Neural cell (in vitro differentiated cells): ENCODE results near the gene WFDC1. TPM values are rescaled to one million over a fixed set of nuclear protein-coding genes. Genes with fewer than 3 reads are reported as not detected.

Experiments used
- H2AFZ ChIP-seq: fragments of 200-600, 300-800 bp; sonication (generic), shearing (Covaris generic); 2 replicates; pipeline ENCODE4 v1.6.0; 2014; ENCODE audit warnings: low read depth, mild to moderate bottlenecking, antibody characterized with exemption, low read length, moderate library complexity
- H3F3A ChIP-seq: fragments of 200-600 bp; shearing (Covaris generic); 2 replicates; pipeline ENCODE4 v1.6.1; 2016; ENCODE audit warnings: mild to moderate bottlenecking, moderate library complexity, mixed read lengths, antibody characterized with exemption, low read length; ENCODE audit not compliant: insufficient read depth, poor library complexity, severe bottlenecking
- H3K27ac ChIP-seq: fragments of 200-600, 300-800 bp; sonication (generic), shearing (Covaris generic); 2 replicates; pipeline ENCODE4 v1.5.1; 2014; ENCODE audit warnings: mild to moderate bottlenecking, low read length, moderate library complexity
- H3K27me3 ChIP-seq: fragments of 300-800, 200-600 bp; sonication (generic), shearing (Covaris generic); 2 replicates; pipeline ENCODE4 v1.6.0; 2014; ENCODE audit warnings: mild to moderate bottlenecking, low read depth, low read length, moderate library complexity; ENCODE audit not compliant: insufficient read depth
- H3K36me3 ChIP-seq: fragments of 300-800, 200-600 bp; sonication (generic), shearing (Covaris generic); 2 replicates; pipeline ENCODE4 v1.5.1; 2014; ENCODE audit warnings: mild to moderate bottlenecking, antibody characterized with exemption, low read length, moderate library complexity; ENCODE audit not compliant: insufficient read depth
- H3K4me2 ChIP-seq: fragments of 300-800, 200-600 bp; sonication (generic), shearing (Covaris generic); 2 replicates; pipeline ENCODE4 v1.6.0; 2014; ENCODE audit warnings: mild to moderate bottlenecking, low read length
- H3K4me3 ChIP-seq: fragments of 300-800, 200-600 bp; sonication (generic), shearing (Covaris generic); 2 replicates; pipeline ENCODE4 v1.5.1; 2014; ENCODE audit warnings: mild to moderate bottlenecking, low read length, moderate library complexity
- H3K79me2 ChIP-seq: fragments of 200-600 bp; shearing (Covaris generic); replicated peaks from 2 replicates; pipeline ENCODE4 v1.6.0; 2014; ENCODE audit warnings: mild to moderate bottlenecking, low read length, moderate library complexity; ENCODE audit not compliant: insufficient read depth
- H3K9ac ChIP-seq: fragments of 300-800, 200-600 bp; sonication (generic), shearing (Covaris generic); 2 replicates; pipeline ENCODE4 v1.6.1; 2016; ENCODE audit warnings: mild to moderate bottlenecking, low read length, mixed read lengths
- H3K9me2 ChIP-seq: fragments of 200-600 bp; shearing (Covaris generic); 2 replicates; pipeline ENCODE4 v1.6.1; 2016; ENCODE audit warnings: mild to moderate bottlenecking, low read length, mixed read lengths; ENCODE audit not compliant: insufficient read depth
- H3K9me3 ChIP-seq: fragments of 200-600, 300-800 bp; sonication (generic), shearing (Covaris generic); 2 replicates; pipeline ENCODE4 v1.6.1; 2016; ENCODE audit warnings: mild to moderate bottlenecking, mixed run types, low read length, moderate library complexity, mixed read lengths
- H4K20me1 ChIP-seq: fragments of 200-600 bp; shearing (Covaris generic); 2 replicates; pipeline ENCODE4 v1.6.1; 2016; ENCODE audit warnings: mild to moderate bottlenecking, mixed run types; ENCODE audit not compliant: insufficient read depth
- CTCF ChIP-seq: fragments of 450-650 bp; IDR thresholded peaks from 2 replicates; pipeline ENCODE4 v1.5.1; 2014; ENCODE audit warnings: antibody characterized with exemption, mild to moderate bottlenecking, moderate library complexity; ENCODE audit not compliant: poor library complexity, severe bottlenecking
- EP300 ChIP-seq: fragments of 450-650 bp; conservative IDR thresholded peaks from 2 replicates; pipeline ENCODE4 v1.6.1; 2014; ENCODE audit warnings: antibody characterized with exemption, mild to moderate bottlenecking, moderate library complexity; ENCODE audit not compliant: poor library complexity, severe bottlenecking
- EZH2 ChIP-seq: fragments of 200-600, 300-800 bp; shearing (Covaris generic), sonication (generic); IDR thresholded peaks from 2 replicates; pipeline ENCODE4 v1.6.1; 2014; ENCODE audit warnings: antibody characterized with exemption, low read length, borderline replicate concordance, mild to moderate bottlenecking; ENCODE audit not compliant: insufficient read depth, poor library complexity, severe bottlenecking
- MXI1 ChIP-seq: fragments of 450-650 bp; conservative IDR thresholded peaks from 2 replicates; pipeline ENCODE4 v1.6.1; 2014; ENCODE audit warnings: antibody characterized with exemption, mild to moderate bottlenecking; ENCODE audit not compliant: poor library complexity, severe bottlenecking
- POLR2AphosphoS5 ChIP-seq: IDR thresholded peaks from 2 replicates; pipeline ENCODE4 v1.6.1; 2012
- RAD21 ChIP-seq: fragments of 450-650 bp; conservative IDR thresholded peaks from 2 replicates; pipeline ENCODE4 v1.6.1; 2014; ENCODE audit warnings: antibody characterized with exemption, mild to moderate bottlenecking, moderate library complexity
- REST ChIP-seq: IDR thresholded peaks from 2 replicates; pipeline ENCODE4 v1.6.1; 2012; ENCODE audit warnings: borderline replicate concordance
- SMC3 ChIP-seq: fragments of 450-650 bp; conservative IDR thresholded peaks from 2 replicates; pipeline ENCODE4 v1.6.1; 2014; ENCODE audit warnings: antibody characterized with exemption, mild to moderate bottlenecking, moderate library complexity; ENCODE audit not compliant: poor library complexity
- TAF1 ChIP-seq: IDR thresholded peaks from 2 replicates; pipeline ENCODE4 v1.6.1; 2012; ENCODE audit warnings: low read depth
- polyA plus RNA-seq: library from polyadenylated mRNA; depleted of rRNA; stranded (reverse); fragments of >200 nt; gene quantifications from 2 replicates; pipeline ENCODE4 v1.2.3, GENCODE V29; 2014

Gene WFDC1
- polyA plus RNA-seq, 1 donor from 2014 or later, result not detected

GRCh38 chr16:84327926-84328505 is 33.3 kb downstream of the WFDC1 start:
- Histone ChIP-seq H3K9me3 (no peaks in the 10 kb centered on the region), H4K20me1 (no peaks in the 10 kb centered on the region), H3F3A (no peaks in the 10 kb centered on the region), H3K27me3 (no peaks in the 10 kb centered on the region), H2AFZ (no peak overlapping the region), H3K9ac (no peak overlapping the region), H3K4me2 (no peak overlapping the region), H3K36me3 (no peaks in the 10 kb centered on the region), H3K79me2 (no peaks in the 10 kb centered on the region), H3K4me3 (no peak overlapping the region), H3K9me2 (no peaks in the 10 kb centered on the region), H3K27ac (no peak overlapping the region)
- TF ChIP-seq SMC3, result no peak
- TF ChIP-seq EZH2, result no peak
- TF ChIP-seq CTCF, result no peak
- no peak for TF ChIP-seq REST
- no peak for TF ChIP-seq POLR2AphosphoS5
- TF ChIP-seq RAD21, result no peak
- TF ChIP-seq EP300, result no peak
- no peak for TF ChIP-seq TAF1
- TF ChIP-seq MXI1, result no peak

- Histone ChIP-seq H3K27ac (no peak overlapping the region), H3K4me3 (no peak overlapping the region), H2AFZ (no peak overlapping the region), H3F3A (no peaks in the 10 kb centered on the region), H3K9ac (no peak overlapping the region), H3K79me2 (no peaks in the 10 kb centered on the region), H3K9me3 (no peaks in the 10 kb centered on the region), H3K27me3 (no peaks in the 10 kb centered on the region), H3K4me2 (no peak overlapping the region), H3K36me3 (no peaks in the 10 kb centered on the region), H4K20me1 (no peaks in the 10 kb centered on the region), H3K9me2 (no peaks in the 10 kb centered on the region)
- no peak for TF ChIP-seq POLR2AphosphoS5
Observed at GRCh38 chr16:84329016-84329415, 34.3 kb downstream of the WFDC1 start.
